T-helper 17 cell (primary cell): ENCODE data around the gene ASNS. TPM values are rescaled to one million over a fixed set of nuclear protein-coding genes. Genes with fewer than 3 reads are reported as not detected.

Experiments used
- ATAC-seq: fragments of 150-1000 bp; cut with Tn5 transposase; 2 replicates; pipeline ENCODE4 v1.10.0; 2021; ENCODE audit warnings: mild to moderate bottlenecking, moderate library complexity
- DNase-seq, 3 donors: peaks; one replicate each; pipeline versions ENCODE4 v3.0.0 to v3.0.0-alpha.2; 2020 to 2021
- H3K9me3 ChIP-seq: one replicate; pipeline ENCODE4 v1.7.0; 2013; ENCODE audit warnings: low read length, mild to moderate bottlenecking; ENCODE audit not compliant: control insufficient read depth, poor library complexity, severe bottlenecking
- H3K27ac Mint-ChIP-seq: one replicate; pipeline ENCODE4 v1.8.0; 2022; ENCODE audit warnings: mild to moderate bottlenecking, moderate library complexity, mixed read lengths
- H3K27me3 Mint-ChIP-seq: one replicate; pipeline ENCODE4 v1.8.0; 2022; ENCODE audit warnings: mixed read lengths
- H3K36me3 Mint-ChIP-seq: one replicate; pipeline ENCODE4 v1.8.0; 2022; ENCODE audit warnings: low read depth, mixed read lengths
- H3K4me1 Mint-ChIP-seq: one replicate; pipeline ENCODE4 v1.8.0; 2022; ENCODE audit warnings: mild to moderate bottlenecking, mixed read lengths
- H3K4me3 Mint-ChIP-seq: one replicate; pipeline ENCODE4 v1.8.0; 2022; ENCODE audit warnings: mild to moderate bottlenecking, moderate library complexity, mixed read lengths
- total RNA-seq, 4 donors: library from RNA in 2 of 4; stranded (reverse) in 2 of 4; gene quantifications; one replicate each; pipeline ENCODE4 v1.2.3 and lab custom pipeline; 2022 to 2026

ASNS gene
- total RNA-seq, 2 donors from 2014 or later: 22.1 to 22.7 TPM

DNA sequence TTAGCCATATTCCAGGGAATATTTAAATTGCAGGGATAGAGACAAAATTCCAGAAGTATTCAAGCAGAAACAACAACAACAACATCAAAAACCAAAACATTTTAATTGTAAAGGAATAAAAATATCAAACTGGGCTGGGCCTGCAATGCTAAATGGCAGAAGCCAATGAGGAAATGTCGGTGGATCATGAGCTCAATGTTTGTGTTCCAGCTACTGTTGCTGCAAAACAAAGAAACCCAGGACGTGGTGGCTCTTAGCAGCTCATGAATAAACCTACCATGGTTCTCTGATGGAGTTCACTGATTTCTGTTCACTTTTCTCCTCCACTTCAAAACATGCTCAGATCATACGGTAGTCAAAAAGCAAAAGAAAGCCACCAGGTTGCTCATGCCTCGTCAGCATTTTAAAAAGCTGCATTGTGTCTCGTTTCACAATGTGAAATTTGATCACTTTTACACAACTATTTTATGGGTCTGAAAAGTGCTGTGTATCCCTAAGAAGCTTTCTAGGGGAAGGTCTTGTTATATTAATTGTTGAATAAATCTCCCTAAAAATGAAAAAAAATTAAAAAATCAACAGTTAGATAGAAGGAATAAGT lies 54.0 kb downstream of the ASNS start:
- Mint-ChIP-seq H3K27me3 (no peaks in the 10 kb centered on the region), H3K4me3 (no peak overlapping the region), H3K36me3 (no peaks in the 10 kb centered on the region), H3K4me1 (no peaks in the 10 kb centered on the region), H3K27ac (no peak overlapping the region)
- H3K9me3 ChIP-seq: no peaks in the 10 kb centered on the region
- no peak for ATAC-seq
- no peak for DNase-seq

Other genes starting within 250 kb of the ASNS start
- not detected for gene TAC1, start 140.3 kb downstream of the ASNS start, total RNA-seq
- not detected for gene OCM2, start 117.8 kb upstream of the ASNS start, total RNA-seq
- gene LMTK2, start 234.5 kb upstream of the ASNS start, total RNA-seq: 10 to 100 TPM; 16.6 to 35.0 TPM